Measurements from ENCODE around the gene SFRP4. TPM values are rescaled to one million over a fixed set of nuclear protein-coding genes. Genes with fewer than 3 reads are reported as not detected.

The SFRP4 gene
- total RNA-seq, 1 donor from 2014 or later, result 56.0 TPM

- no peak for DNase-seq (ENCODE audit: extremely low spot score in 2 of 2)
- intact Hi-C loops (cut with DNase I), result no loop called here
- Histone ChIP-seq H3K27me3 (no peaks in the 10 kb centered on the region), H3K27ac (peak overlapping the region; percentile 79), H3K4me1 (peaks cover 24% of the 10 kb centered on the region), H3K9me3 (no peaks in the 10 kb centered on the region), H3K4me3 (no peak overlapping the region), H3K36me3 (no peaks in the 10 kb centered on the region)
- TF ChIP-seq CTCF (IDR thresholded peaks at IDR 0.05) (no peak), POLR2A (IDR thresholded peaks at IDR 0.05) (no peak), POLR2AphosphoS5 (IDR thresholded peaks at IDR 0.05; ENCODE audit: insufficient read depth in 1 of 2, low read depth in 1 of 2) (no peak)
These were observed 11.3 kb upstream of the SFRP4 start for GRCh38 chr7:37927773-37928444.

- no peaks in the 10 kb centered on the region for H3K27me3 ChIP-seq
- H3K36me3 ChIP-seq, result no peaks in the 10 kb centered on the region
- TF ChIP-seq CTCF (IDR thresholded peaks at IDR 0.05), result no peak
- TF ChIP-seq POLR2AphosphoS5 (IDR thresholded peaks at IDR 0.05; ENCODE audit: insufficient read depth in 1 of 2, low read depth in 1 of 2), result no peak
- TF ChIP-seq POLR2A (IDR thresholded peaks at IDR 0.05), result no peak
- no peaks in the 10 kb centered on the region for H3K9me3 ChIP-seq
- intact Hi-C loops (cut with DNase I), result no loop called here
- H3K27ac ChIP-seq, result peak overlapping the region; percentile 7
- DNase-seq (ENCODE audit: extremely low spot score in 2 of 2), result no peak
- no peak overlapping the region for H3K4me3 ChIP-seq
- H3K4me1 ChIP-seq, result peaks cover 12% of the 10 kb centered on the region
These were observed 9.0 kb upstream of the SFRP4 start for GRCh38 chr7:37925620-37926019.

GRCh38 chr7:37924491-37925041, 7.9 kb upstream of the SFRP4 start:
- intact Hi-C loops (cut with DNase I), result no loop called here
- no peak for DNase-seq (ENCODE audit: extremely low spot score in 2 of 2)
- H3K27me3 ChIP-seq, result no peaks in the 10 kb centered on the region
- no peaks in the 10 kb centered on the region for H3K9me3 ChIP-seq
- H3K36me3 ChIP-seq, result no peaks in the 10 kb centered on the region
- peaks cover 13% of the 10 kb centered on the region for H3K4me1 ChIP-seq
- no peak for TF ChIP-seq POLR2A (IDR thresholded peaks at IDR 0.05)
- TF ChIP-seq CTCF (IDR thresholded peaks at IDR 0.05), result no peak
- no peak for TF ChIP-seq POLR2AphosphoS5 (IDR thresholded peaks at IDR 0.05; ENCODE audit: insufficient read depth in 1 of 2, low read depth in 1 of 2)
- H3K4me3 ChIP-seq, result no peak overlapping the region
- peak overlapping the region; percentile 94 for H3K27ac ChIP-seq

- Histone ChIP-seq H3K36me3 (no peaks in the 10 kb centered on the region), H3K4me1 (peaks cover 16% of the 10 kb centered on the region), H3K27me3 (no peaks in the 10 kb centered on the region), H3K27ac (peak overlapping the region; percentile 94), H3K9me3 (no peaks in the 10 kb centered on the region), H3K4me3 (no peak overlapping the region)
- DNase-seq (ENCODE audit: extremely low spot score in 2 of 2), result no peak
- intact Hi-C loops (cut with DNase I), result no loop called here
- TF ChIP-seq POLR2A (IDR thresholded peaks at IDR 0.05) (no peak), POLR2AphosphoS5 (IDR thresholded peaks at IDR 0.05; ENCODE audit: insufficient read depth in 1 of 2, low read depth in 1 of 2) (no peak), CTCF (IDR thresholded peaks at IDR 0.05) (no peak)
These were observed 7.4 kb upstream of the SFRP4 start for GRCh38 chr7:37923996-37924395.

GRCh38 chr7:37921876-37922275, 5.3 kb upstream of the SFRP4 start:
- H3K9me3 ChIP-seq, result no peaks in the 10 kb centered on the region
- no peak for DNase-seq (ENCODE audit: extremely low spot score in 2 of 2)
- no peak for TF ChIP-seq CTCF (IDR thresholded peaks at IDR 0.05)
- no peaks in the 10 kb centered on the region for H3K27me3 ChIP-seq
- intact Hi-C loops (cut with DNase I), result no loop called here
- H3K4me3 ChIP-seq, result peak overlapping the region; percentile 66 to 73
- H3K36me3 ChIP-seq, result no peaks in the 10 kb centered on the region
- peaks cover 25% of the 10 kb centered on the region for H3K4me1 ChIP-seq
- peak overlapping the region; percentile 94 for H3K27ac ChIP-seq

Data from vagina (tissue), 2 donors.